NB4 (cell line): ENCODE measurements around the gene PRR19.

Source experiments
- MYC ChIP-seq: IDR thresholded peaks from 2 replicates; pipeline ENCODE4 v1.6.1; 2011; ENCODE audit warnings: low read depth, low read length
- POLR2A ChIP-seq: IDR thresholded peaks from 2 replicates; pipeline ENCODE4 v1.6.1; 2011; ENCODE audit warnings: mild to moderate bottlenecking; ENCODE audit not compliant: insufficient read length; ENCODE audit errors: extremely low read depth
- TF ChIP-seq, protein P1 (sequence below): IDR thresholded peaks from one replicate; pipeline ENCODE4 v1.5.1; 2012; ENCODE audit warnings: low read depth, low read length
- TF ChIP-seq, protein P2 (sequence below): IDR thresholded peaks from 2 replicates; pipeline ENCODE4 v1.6.1; 2011; ENCODE audit warnings: low read depth, low read length

DNA sequence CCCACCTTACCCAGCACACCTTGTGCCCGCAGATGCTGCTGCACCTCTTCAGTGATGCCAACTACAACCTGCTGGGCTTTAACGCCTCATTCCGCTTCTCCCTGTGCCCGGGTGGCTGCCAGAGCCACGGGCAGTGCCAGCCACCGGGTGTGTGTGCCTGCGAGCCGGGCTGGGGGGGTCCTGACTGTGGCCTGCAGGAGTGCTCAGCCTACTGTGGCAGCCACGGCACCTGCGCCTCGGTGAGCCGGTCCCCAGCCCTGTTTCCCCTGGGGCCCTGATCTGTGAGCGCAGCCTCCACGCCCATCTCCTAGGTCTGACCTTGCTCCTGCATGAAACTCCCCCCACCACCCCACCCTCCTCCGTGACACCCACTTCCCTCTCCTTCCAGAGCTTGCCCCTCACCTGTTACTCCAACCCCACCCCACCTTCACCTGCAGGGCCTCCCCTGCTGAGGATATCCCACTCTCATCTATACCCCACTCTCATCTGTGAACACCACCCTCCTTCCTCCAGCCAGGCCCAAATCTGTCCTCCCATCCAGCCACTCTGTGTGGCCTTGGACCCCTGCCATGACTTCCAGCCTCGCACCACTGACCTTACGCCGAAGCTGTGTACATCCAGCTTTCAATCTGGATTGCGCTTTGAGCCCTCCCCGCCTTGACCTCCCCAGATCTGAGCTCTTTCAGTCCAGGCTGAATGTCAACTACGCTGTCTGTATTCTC is 32.2 kb downstream of the PRR19 start:
- no peak for TF ChIP-seq POLR2A
- TF ChIP-seq, protein P1, sequence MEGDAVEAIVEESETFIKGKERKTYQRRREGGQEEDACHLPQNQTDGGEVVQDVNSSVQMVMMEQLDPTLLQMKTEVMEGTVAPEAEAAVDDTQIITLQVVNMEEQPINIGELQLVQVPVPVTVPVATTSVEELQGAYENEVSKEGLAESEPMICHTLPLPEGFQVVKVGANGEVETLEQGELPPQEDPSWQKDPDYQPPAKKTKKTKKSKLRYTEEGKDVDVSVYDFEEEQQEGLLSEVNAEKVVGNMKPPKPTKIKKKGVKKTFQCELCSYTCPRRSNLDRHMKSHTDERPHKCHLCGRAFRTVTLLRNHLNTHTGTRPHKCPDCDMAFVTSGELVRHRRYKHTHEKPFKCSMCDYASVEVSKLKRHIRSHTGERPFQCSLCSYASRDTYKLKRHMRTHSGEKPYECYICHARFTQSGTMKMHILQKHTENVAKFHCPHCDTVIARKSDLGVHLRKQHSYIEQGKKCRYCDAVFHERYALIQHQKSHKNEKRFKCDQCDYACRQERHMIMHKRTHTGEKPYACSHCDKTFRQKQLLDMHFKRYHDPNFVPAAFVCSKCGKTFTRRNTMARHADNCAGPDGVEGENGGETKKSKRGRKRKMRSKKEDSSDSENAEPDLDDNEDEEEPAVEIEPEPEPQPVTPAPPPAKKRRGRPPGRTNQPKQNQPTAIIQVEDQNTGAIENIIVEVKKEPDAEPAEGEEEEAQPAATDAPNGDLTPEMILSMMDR, result no peak
- TF ChIP-seq, protein P2, sequence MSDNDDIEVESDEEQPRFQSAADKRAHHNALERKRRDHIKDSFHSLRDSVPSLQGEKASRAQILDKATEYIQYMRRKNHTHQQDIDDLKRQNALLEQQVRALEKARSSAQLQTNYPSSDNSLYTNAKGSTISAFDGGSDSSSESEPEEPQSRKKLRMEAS, result no peak
- TF ChIP-seq MYC, result no peak
